GM19043 (cell line): ENCODE data around the gene STS.

Experiments used
- ATAC-seq: cut with Tn5 transposase; IDR thresholded peaks from one replicate; pipeline ENCODE4 v1.9.1; 2021; ENCODE audit warnings: low read depth; ENCODE audit not compliant: unreplicated experiment

Gene STS

GRCh38 chrX:7139202-7140081 lies 8.1 kb upstream of the STS start:
- no peak for ATAC-seq

- no peak for ATAC-seq
These were observed 4.4 kb upstream of the STS start for GRCh38 chrX:7143076-7143475.

- no peak for ATAC-seq
These were observed 3.5 kb upstream of the STS start for GRCh38 chrX:7143941-7144525.

GRCh38 chrX:7145454-7145853 lies 2.1 kb upstream of the STS start:
- ATAC-seq: no peak

- ATAC-seq: no peak
These were observed 1.4 kb upstream of the STS start for GRCh38 chrX:7146020-7146702.

- ATAC-seq: peak; percentile 28
These were observed 654 bp upstream of the STS start for GRCh38 chrX:7146703-7147412.

GRCh38 chrX:7147978-7148854 lies 704 bp downstream of the STS start, which contains the start of gene PUDP:
PUDP (minus strand) TSS chrX:7148153; CDS start chrX:7148113, 40 bp downstream.
- ATAC-seq: peak; percentile 58

- ATAC-seq: no peak
These were observed 1.9 kb downstream of the STS start for GRCh38 chrX:7149411-7149810.

GRCh38 chrX:7153231-7153630 lies 5.7 kb downstream of the STS start:
- ATAC-seq: no peak

GRCh38 chrX:7154041-7154597 lies 6.6 kb downstream of the STS start:
- no peak for ATAC-seq

- ATAC-seq: no peak
These were observed 7.7 kb downstream of the STS start for GRCh38 chrX:7155163-7155562.

GRCh38 chrX:7156879-7157278 lies 9.4 kb downstream of the STS start:
- ATAC-seq: no peak

GRCh38 chrX:7158468-7158990 lies 11.0 kb downstream of the STS start:
- ATAC-seq: no peak

- no peak for ATAC-seq
These were observed 11.8 kb downstream of the STS start for GRCh38 chrX:7159149-7159861.

- no peak for ATAC-seq
These were observed 15.7 kb downstream of the STS start for GRCh38 chrX:7163146-7163677.

- no peak for ATAC-seq
These were observed 16.7 kb downstream of the STS start for GRCh38 chrX:7164174-7164573.

GRCh38 chrX:7168371-7168770 lies 20.9 kb downstream of the STS start:
- no peak for ATAC-seq

GRCh38 chrX:7169627-7170026 lies 22.1 kb downstream of the STS start:
- no peak for ATAC-seq
